ENCODE results near the gene PERCC1.
"Not testable (repeated sequence)": the region's sequence is repeated elsewhere in the genome, so short reads cannot be mapped to it uniquely, and the experiment has no call there.

PERCC1 gene

GRCh38 chr16:1439058-1439698 lies 8.3 kb downstream of the PERCC1 start:
- no peak for TF ChIP-seq CTCF (IDR thresholded peaks at IDR 0.05; ENCODE audit: insufficient read depth, missing control alignments)
- FAIRE-seq (no peak), DNase-seq (ENCODE audit: insufficient read length, low spot score) (no peak)

- DNase-seq (ENCODE audit: insufficient read length, low spot score); FAIRE-seq: not testable (repeated sequence)
Observed at GRCh38 chr16:1439699-1440074, 8.8 kb downstream of the PERCC1 start.

- DNase-seq (ENCODE audit: insufficient read length, low spot score) (no peak), FAIRE-seq (no peak)
Observed at GRCh38 chr16:1441391-1441829, 10.5 kb downstream of the PERCC1 start.

GRCh38 chr16:1442697-1443096 lies 11.8 kb downstream of the PERCC1 start:
- no peak for TF ChIP-seq CTCF (IDR thresholded peaks at IDR 0.05; ENCODE audit: insufficient read depth, missing control alignments)
- FAIRE-seq (no peak), DNase-seq (ENCODE audit: insufficient read length, low spot score) (no peak)

More at GRCh38 chr16:1441391-1441829, 10.5 kb downstream of the PERCC1 start:
- TF ChIP-seq CTCF (IDR thresholded peaks at IDR 0.05; ENCODE audit: insufficient read depth, missing control alignments) = no peak

GRCh38 chr16:1443403-1443973 lies 12.6 kb downstream of the PERCC1 start:
- no peak for TF ChIP-seq CTCF (IDR thresholded peaks at IDR 0.05; ENCODE audit: insufficient read depth, missing control alignments)
- FAIRE-seq (no peak), DNase-seq (ENCODE audit: insufficient read length, low spot score) (no peak)

- FAIRE-seq (no peak), DNase-seq (ENCODE audit: insufficient read length, low spot score) (no peak)
- TF ChIP-seq CTCF (IDR thresholded peaks at IDR 0.05; ENCODE audit: insufficient read depth, missing control alignments) = no peak
Observed at GRCh38 chr16:1443980-1444729, 13.3 kb downstream of the PERCC1 start, which contains the start of gene CCDC154. TSS of gene CCDC154 (minus strand) at chr16:1444556. CDS start at chr16:1444322, 234 bp downstream.

GRCh38 chr16:1444730-1445517 lies 14.0 kb downstream of the PERCC1 start:
- FAIRE-seq (no peak), DNase-seq (ENCODE audit: insufficient read length, low spot score) (no peak)
- no peak for TF ChIP-seq CTCF (IDR thresholded peaks at IDR 0.05; ENCODE audit: insufficient read depth, missing control alignments)
